Loucy (cell line): Measurements from ENCODE around the gene DOCK9.

Experiments
- EZH2phosphoT487 ChIP-seq: fragments of 200-600 bp; IDR thresholded peaks from 2 replicates; pipeline ENCODE4 v1.6.1; 2018; ENCODE audit warnings: antibody characterized with exemption, mild to moderate bottlenecking, moderate library complexity, borderline replicate concordance
- TF ChIP-seq, protein P1 (sequence below): fragments of 200-600 bp; sonication (generic); conservative IDR thresholded peaks from 2 replicates; pipeline ENCODE4 v1.5.1; 2014; ENCODE audit warnings: mild to moderate bottlenecking, antibody characterized with exemption, low read length

GRCh38 chr13:98846986-98847385 is 130.9 kb downstream of the DOCK9 start:
- TF ChIP-seq, protein P1, sequence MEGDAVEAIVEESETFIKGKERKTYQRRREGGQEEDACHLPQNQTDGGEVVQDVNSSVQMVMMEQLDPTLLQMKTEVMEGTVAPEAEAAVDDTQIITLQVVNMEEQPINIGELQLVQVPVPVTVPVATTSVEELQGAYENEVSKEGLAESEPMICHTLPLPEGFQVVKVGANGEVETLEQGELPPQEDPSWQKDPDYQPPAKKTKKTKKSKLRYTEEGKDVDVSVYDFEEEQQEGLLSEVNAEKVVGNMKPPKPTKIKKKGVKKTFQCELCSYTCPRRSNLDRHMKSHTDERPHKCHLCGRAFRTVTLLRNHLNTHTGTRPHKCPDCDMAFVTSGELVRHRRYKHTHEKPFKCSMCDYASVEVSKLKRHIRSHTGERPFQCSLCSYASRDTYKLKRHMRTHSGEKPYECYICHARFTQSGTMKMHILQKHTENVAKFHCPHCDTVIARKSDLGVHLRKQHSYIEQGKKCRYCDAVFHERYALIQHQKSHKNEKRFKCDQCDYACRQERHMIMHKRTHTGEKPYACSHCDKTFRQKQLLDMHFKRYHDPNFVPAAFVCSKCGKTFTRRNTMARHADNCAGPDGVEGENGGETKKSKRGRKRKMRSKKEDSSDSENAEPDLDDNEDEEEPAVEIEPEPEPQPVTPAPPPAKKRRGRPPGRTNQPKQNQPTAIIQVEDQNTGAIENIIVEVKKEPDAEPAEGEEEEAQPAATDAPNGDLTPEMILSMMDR, result no peak
- TF ChIP-seq EZH2phosphoT487, result no peak
